DMS79 treated with DMSO at 0.1 percent for 48 hours (cell line): Measurements from ENCODE around the gene RAB4B.
"Not testable (repeated sequence)": the region's sequence is repeated elsewhere in the genome, so short reads cannot be mapped to it uniquely, and the experiment has no call there.

Experiments used
- DNase-seq: peaks from one replicate; lab custom pipeline; 2025; lab: John Stamatoyannopoulos, UW

RAB4B gene

DNA sequence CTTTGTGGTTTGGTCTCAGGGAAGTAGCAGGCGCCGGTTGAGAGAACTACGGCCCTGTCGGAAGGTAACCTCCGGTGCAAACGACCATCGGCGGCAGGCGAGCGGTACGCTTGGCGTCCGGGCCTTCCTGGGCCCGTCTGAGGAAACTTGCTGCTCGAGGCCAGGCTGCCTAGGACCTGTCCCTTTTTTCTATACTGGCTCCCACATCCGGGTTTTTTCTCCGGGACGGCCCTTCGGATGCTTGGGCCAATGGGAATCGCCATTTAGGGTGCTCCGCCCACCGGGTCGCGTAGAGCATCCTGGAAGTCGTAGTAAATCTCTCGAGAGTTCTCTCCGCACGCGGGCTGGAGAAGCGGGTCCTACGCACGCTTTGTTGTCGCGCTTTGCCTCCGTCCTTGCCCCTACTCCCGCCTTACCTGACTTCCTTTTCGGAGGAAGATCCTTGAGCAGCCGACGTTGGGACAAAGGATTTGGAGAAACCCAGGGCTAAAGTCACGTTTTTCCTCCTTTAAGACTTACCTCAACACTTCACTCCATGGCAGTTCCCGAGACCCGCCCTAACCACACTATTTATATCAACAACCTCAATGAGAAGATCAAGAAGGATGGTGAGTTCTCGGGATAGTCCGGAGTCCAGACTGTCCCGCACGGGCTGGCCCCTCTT lies 27.0 kb upstream of the RAB4B start, which contains the start of gene SNRPA:
Gene SNRPA, plus strand, starts transcription at position 330 of the 664 bp plus-strand sequence. Its CDS starts 206 bp downstream, at position 536.
- peak; percentile 97 for DNase-seq

DNA sequence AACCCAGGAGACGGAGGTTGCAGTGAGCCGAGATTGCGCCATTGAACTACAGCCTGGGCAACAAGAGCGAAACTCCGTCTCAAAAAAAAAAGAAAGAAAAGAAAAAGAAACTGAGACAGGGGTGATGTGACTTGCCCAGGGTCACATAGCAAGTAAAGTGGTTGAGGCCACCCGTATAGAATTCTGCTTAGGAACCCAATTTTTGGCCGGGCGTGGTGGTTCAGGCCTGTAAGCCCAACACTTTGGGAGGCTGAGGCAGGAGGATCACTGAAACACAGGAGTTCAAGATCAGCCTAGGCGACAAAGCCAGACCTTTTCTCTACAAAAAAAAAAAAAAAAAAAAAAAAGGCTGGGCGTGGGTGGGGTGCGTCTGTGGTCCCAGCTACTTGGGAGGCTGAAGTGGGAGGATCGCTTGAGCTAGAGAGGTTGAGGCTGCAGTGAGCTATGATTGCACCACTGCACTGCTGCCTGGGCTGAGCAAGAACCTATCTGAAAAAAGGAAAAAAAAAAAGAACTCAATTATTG lies 25.7 kb upstream of the RAB4B start:
- DNase-seq: no peak

GRCh38 chr19:40754611-40755247 lies 23.3 kb upstream of the RAB4B start:
- DNase-seq: no peak

DNA sequence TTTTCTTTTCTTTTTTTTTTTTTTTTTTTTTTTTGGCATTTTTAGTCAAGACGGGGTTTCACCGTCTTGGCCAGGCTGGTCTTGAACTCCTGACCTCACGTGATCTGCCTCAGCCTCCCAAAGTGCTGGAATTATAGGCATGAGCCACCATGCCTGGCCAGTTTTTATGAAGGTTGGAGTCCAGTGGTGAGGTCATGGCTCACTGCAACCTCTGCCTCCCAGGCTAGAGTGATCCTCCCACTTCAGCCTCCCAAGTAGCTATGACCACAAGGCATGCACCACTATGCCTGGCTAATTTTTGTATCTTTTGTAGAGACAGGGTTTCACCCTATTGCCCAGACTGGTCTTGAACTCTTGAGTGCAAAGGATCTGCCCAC lies 22.8 kb upstream of the RAB4B start:
- DNase-seq: no peak

DNA sequence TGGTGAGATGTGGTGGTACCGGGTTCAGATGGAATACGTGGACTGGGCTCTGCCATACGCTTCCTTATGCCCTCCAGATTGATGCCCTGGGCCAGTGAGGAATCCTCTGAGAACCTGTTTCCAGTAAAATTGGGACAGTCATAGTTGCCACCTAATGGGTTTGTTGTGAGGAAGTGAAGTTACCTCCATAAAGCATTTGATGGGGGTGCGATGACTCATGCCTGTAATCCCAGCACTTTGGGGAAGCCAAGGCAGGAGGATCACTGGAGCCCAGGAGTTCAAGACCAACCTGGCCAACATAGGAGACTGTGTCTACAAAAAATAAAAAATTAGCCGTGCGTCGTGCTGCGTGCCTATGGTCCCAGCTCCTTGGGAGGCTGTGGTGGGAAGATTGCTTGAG lies 22.3 kb upstream of the RAB4B start:
- no peak for DNase-seq

- DNase-seq: no peak
These were observed 21.4 kb upstream of the RAB4B start for GRCh38 chr19:40756502-40757110.

GRCh38 chr19:40758491-40758890 lies 19.6 kb upstream of the RAB4B start:
- no peak for DNase-seq

DNA sequence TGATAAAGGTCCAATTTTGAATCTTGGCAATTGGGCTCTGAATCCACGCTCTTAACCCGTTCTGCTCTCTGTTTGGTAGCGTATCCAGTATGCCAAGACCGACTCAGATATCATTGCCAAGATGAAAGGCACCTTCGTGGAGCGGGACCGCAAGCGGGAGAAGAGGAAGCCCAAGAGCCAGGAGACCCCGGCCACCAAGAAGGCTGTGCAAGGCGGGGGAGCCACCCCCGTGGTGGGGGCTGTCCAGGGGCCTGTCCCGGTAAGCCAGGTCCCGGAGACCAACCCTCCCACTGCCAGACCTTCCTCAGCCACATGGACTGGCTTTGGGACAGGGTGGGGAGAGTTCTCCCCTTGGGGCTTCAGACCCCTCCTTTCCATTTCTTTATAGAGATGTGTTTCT lies 18.7 kb upstream of the RAB4B start:
- no peak for DNase-seq

DNA sequence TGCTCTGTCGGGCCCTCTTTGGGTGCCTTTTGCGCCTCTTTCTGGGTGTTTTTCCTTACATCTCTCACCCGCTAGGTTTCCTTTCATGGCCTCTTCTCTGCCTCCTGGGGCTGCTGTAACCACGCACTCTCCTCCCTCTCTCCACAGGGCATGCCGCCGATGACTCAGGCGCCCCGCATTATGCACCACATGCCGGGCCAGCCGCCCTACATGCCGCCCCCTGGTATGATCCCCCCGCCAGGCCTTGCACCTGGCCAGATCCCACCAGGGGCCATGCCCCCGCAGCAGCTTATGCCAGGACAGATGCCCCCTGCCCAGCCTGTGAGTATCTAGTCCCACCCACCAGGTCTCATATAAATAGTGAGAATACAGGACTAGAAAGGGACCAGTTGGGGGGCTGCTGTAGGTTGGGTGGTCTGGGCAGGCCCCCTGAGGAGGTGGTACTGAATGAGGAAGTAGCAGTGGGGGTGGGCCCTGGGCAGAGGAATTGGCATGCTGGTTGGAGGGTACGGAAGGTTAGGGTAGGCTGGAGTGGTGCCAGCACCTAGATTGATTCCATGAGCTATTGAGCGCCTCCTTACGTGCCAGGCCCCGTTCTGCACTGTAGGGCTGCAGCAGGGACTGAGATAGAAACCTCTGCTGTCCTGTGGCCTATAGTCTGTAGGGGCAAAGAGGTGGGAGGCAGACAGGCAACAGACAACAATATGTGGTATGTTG lies 15.1 kb upstream of the RAB4B start:
- no peak for DNase-seq

GRCh38 chr19:40763526-40763925 lies 14.5 kb upstream of the RAB4B start:
- no peak for DNase-seq

DNA sequence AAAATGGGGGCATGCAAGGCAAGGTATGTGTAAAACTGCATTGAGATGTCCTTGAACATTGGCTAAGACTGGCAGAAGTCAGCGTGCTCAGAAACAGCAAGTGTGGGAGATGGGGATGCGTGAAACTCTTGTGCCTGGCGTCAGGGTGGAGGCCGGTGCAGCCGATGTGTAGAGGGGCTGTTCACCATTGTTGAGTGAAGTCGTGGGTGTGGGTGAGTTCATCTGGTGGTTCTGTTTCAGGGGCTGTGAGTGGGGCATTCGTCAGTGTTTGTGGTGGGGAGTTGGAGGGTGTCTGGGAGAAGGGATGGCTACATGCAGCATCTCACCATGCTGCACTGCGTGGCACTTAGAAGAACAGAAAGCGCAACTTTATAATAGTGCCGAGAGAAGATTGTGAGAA lies 14.1 kb upstream of the RAB4B start:
- no peak for DNase-seq

- not testable (repeated sequence) for DNase-seq
These were observed 11.7 kb upstream of the RAB4B start for GRCh38 chr19:40766385-40766784.

GRCh38 chr19:40768869-40769268 lies 9.2 kb upstream of the RAB4B start:
- no peak for DNase-seq

GRCh38 chr19:40771101-40771862 lies 6.8 kb upstream of the RAB4B start:
- not testable (repeated sequence) for DNase-seq

DNA sequence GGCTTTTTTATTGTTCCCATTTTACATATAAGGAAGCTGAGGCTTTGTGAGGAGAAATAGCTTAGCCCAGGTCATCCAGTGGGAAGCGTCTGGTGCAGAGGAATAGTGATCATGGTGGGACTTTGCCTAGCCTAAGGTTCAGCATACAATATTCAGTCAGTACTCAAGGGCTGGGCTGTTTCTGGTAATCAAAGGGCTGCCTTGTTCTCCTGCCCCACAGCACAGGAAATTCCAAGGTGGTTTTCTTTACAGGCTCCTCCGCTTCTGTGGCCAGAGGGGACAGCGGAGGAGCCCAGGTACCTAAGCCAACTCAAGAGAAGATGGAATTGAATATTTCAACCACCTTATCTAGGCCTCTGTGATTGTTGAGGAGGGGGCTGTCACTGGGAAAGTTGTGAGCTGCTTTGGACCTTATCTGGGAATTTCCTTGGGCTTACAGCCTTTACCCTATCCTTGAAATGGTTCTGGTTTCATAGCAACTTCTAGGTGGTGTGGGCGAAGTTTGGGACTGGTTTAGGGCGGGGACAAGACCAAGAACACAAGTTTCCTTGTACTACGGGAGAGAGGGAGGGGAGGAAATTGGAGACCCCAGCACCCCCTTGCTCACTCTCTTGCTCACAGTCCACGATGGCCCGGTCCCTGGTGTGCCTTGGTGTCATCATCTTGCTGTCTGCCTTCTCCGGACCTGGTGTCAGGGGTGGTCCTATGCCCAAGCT lies 3.0 kb upstream of the RAB4B start, which contains the start of gene MIA:
Gene MIA, plus strand, starts transcription at position 606 of the 716 bp plus-strand sequence. Its CDS starts 22 bp downstream, at position 628.
- no peak for DNase-seq

DNA sequence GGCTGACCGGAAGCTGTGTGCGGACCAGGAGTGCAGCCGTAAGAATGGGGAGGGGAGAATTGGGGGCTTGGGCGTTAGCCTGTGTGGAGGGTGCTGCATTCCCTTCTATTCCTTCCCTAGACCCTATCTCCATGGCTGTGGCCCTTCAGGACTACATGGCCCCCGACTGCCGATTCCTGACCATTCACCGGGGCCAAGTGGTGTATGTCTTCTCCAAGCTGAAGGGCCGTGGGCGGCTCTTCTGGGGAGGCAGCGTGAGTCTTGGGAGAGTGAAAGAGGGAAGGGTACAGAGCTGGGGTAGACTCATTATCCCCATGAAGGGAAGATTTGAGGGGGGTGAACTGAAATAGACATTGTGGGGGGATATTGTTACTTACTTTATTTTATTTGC lies 2.4 kb upstream of the RAB4B start:
- no peak for DNase-seq

GRCh38 chr19:40776364-40776763 lies 1.7 kb upstream of the RAB4B start:
- no peak for DNase-seq

- DNase-seq: peak; percentile 86
These were observed 959 bp upstream of the RAB4B start for GRCh38 chr19:40776932-40777644.

DNA sequence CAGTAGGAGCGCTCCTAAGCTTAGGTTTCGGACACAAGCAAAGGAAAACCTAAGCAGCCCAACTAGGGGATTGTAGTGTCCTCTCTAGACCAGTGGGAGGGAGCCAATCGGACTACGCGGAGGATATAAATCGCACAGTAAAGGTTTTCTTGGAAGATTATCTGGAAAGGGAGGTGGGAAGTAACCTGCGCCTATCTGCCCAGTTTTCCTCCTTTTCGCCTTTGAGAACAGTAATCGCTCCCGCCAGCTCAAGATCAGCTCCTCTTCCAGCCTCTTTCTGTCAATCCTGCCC lies 456 bp upstream of the RAB4B start:
- no peak for DNase-seq

DNA sequence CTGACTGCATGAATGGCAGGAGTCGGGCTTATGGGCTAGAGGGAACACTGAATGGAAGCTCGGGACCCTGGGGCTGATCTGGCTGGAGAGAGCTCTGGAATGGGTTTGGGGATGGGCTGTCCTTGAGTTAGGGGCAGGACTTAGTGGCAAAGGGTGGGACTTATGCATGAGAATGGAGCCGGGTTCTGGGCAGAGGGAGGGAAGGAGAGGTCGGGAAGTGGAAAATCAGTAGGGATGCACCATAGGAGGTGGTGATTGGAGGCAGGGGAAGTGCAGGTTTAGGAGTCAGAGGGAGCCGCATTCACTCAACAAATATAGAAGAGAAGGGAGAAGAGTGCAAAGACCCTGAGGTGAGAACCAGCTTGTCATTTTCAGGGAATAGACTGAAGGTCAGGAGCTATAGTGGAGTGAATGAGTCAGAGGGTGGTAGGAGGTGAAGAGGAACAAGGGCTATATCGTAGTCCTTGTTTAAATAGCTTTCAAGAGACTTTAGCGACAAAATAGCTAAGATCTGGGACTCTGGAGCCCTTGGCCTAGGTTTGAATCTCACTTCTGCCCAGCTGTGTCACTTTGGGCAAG lies 748 bp downstream of the RAB4B start:
- DNase-seq: no peak
